Measurements from ENCODE around the gene MYOM1.

DNA sequence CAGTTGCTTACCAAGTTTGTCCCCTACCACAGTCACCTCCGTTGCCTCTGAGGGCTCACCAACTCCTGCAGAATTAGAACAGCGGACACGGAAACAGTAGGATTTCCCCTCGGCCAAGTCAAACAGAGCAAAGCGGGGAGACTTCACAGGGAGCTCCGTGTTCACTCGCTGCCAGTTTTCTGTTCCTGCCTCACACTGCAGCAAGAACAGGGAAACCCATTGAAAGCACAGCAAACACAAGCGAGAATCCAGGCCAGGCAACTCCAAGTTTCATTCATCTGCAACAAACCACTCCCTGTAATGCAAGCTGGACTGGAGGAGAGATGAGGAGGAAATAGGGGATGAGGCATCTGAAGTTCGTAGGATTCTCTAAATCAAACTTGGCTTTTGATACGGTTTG, 84.2 kb downstream of the MYOM1 start:
- TF ChIP-seq, protein P1, sequence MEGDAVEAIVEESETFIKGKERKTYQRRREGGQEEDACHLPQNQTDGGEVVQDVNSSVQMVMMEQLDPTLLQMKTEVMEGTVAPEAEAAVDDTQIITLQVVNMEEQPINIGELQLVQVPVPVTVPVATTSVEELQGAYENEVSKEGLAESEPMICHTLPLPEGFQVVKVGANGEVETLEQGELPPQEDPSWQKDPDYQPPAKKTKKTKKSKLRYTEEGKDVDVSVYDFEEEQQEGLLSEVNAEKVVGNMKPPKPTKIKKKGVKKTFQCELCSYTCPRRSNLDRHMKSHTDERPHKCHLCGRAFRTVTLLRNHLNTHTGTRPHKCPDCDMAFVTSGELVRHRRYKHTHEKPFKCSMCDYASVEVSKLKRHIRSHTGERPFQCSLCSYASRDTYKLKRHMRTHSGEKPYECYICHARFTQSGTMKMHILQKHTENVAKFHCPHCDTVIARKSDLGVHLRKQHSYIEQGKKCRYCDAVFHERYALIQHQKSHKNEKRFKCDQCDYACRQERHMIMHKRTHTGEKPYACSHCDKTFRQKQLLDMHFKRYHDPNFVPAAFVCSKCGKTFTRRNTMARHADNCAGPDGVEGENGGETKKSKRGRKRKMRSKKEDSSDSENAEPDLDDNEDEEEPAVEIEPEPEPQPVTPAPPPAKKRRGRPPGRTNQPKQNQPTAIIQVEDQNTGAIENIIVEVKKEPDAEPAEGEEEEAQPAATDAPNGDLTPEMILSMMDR (IDR thresholded peaks at IDR 0.05; ENCODE audit: insufficient read depth, low read depth, low read length), result no peak
- no peak for TF ChIP-seq EZH2 (IDR thresholded peaks at IDR 0.05; ENCODE audit: insufficient read depth, low read length)

Measured in astrocyte (in vitro differentiated cells and primary cell).